ENCODE data around the gene NUPR2. TPM values are rescaled to one million over a fixed set of nuclear protein-coding genes. Genes with fewer than 3 reads are reported as not detected.
"Not testable (repeated sequence)": the region's sequence is repeated elsewhere in the genome, so short reads cannot be mapped to it uniquely, and the experiment has no call there.

Gene NUPR2
- total and polyA plus RNA-seq, 2 experiments from 2014 or later, result not detected

- TF ChIP-seq CTCF (conservative IDR thresholded peaks at IDR 0.05; ENCODE audit: low read depth in 2 of 2), result no peak
- TF ChIP-seq CREB1 (CRISPR knock-in tag; IDR thresholded peaks at IDR 0.05; ENCODE audit: low read depth), result no peak
- no peak for TF ChIP-seq STAT1 (IDR thresholded peaks at IDR 0.05; ENCODE audit: unreplicated experiment)
Measured at GRCh38 chr7:56081626-56082340, 34.4 kb downstream of the NUPR2 start (continued).

GRCh38 chr7:56080726-56081435 is 35.3 kb downstream of the NUPR2 start:
- not testable (repeated sequence) for ATAC-seq; H3K9me2 ChIP-seq (ENCODE audit: insufficient read depth); H3K27ac ChIP-seq (ENCODE audit: low read depth); H4K20me1 ChIP-seq (replicated peaks; ENCODE audit: insufficient read depth); H2AFZ ChIP-seq; H3K4me1 ChIP-seq (ENCODE audit: insufficient read depth); H3K36me3 ChIP-seq (ENCODE audit: insufficient read depth); H3F3A ChIP-seq (replicated peaks; ENCODE audit: low read depth); H3K79me2 ChIP-seq (replicated peaks; ENCODE audit: insufficient read depth); H3K9me3 Mint-ChIP-seq; H3K4me1 Mint-ChIP-seq; DNase-seq (ENCODE audit: low spot score); H3K27ac Mint-ChIP-seq; H3K4me3 ChIP-seq; H3K4me3 Mint-ChIP-seq; H3K4me2 ChIP-seq; H3K27me3 ChIP-seq (ENCODE audit: insufficient read depth)
- peaks cover 21% of the 10 kb centered on the region for H3K36me3 Mint-ChIP-seq (ENCODE audit: low read depth)
- peaks cover 12% of the 10 kb centered on the region for H3K27me3 Mint-ChIP-seq (ENCODE audit: insufficient read depth, low read depth, poor library complexity)

- H3K27ac Mint-ChIP-seq, result no peak overlapping the region
- TF ChIP-seq NANOG (IDR thresholded peaks at IDR 0.05; ENCODE audit: borderline replicate concordance), result no peak
- TF ChIP-seq CTCF (conservative IDR thresholded peaks at IDR 0.05; ENCODE audit: low read depth in 2 of 2), result peak; percentile 56
- H2AFZ ChIP-seq, result no peak overlapping the region
- H3K79me2 ChIP-seq (replicated peaks; ENCODE audit: insufficient read depth), result no peaks in the 10 kb centered on the region
- peak; percentile 70 for ATAC-seq
- DNase-seq (ENCODE audit: low spot score), result peak; percentile 59
- H3K4me3 ChIP-seq, result no peak overlapping the region
- no peaks in the 10 kb centered on the region for H3K4me1 ChIP-seq (ENCODE audit: insufficient read depth)
- peaks cover 21% of the 10 kb centered on the region for H3K36me3 Mint-ChIP-seq (ENCODE audit: low read depth)
- no peaks in the 10 kb centered on the region for H3F3A ChIP-seq (replicated peaks; ENCODE audit: low read depth)
- H3K27me3 Mint-ChIP-seq (ENCODE audit: insufficient read depth, low read depth, poor library complexity), result peaks cover 10% of the 10 kb centered on the region
- H3K27ac ChIP-seq (ENCODE audit: low read depth), result no peak overlapping the region
- H3K27me3 ChIP-seq (ENCODE audit: insufficient read depth), result no peaks in the 10 kb centered on the region
- no peaks in the 10 kb centered on the region for H3K9me3 Mint-ChIP-seq
- no peak overlapping the region for H3K4me2 ChIP-seq
- H3K9me2 ChIP-seq (ENCODE audit: insufficient read depth), result no peaks in the 10 kb centered on the region
- H3K36me3 ChIP-seq (ENCODE audit: insufficient read depth), result no peaks in the 10 kb centered on the region; the same call in 1 of the 2 replicates
- no peak overlapping the region for H3K4me3 Mint-ChIP-seq
- no peaks in the 10 kb centered on the region for H3K4me1 Mint-ChIP-seq
- H4K20me1 ChIP-seq (replicated peaks; ENCODE audit: insufficient read depth), result no peaks in the 10 kb centered on the region
Measured at GRCh38 chr7:56079450-56080185, 36.6 kb downstream of the NUPR2 start.

Measured in GM23338 (cell line).